ENCODE data around the gene NFATC1.

DNA sequence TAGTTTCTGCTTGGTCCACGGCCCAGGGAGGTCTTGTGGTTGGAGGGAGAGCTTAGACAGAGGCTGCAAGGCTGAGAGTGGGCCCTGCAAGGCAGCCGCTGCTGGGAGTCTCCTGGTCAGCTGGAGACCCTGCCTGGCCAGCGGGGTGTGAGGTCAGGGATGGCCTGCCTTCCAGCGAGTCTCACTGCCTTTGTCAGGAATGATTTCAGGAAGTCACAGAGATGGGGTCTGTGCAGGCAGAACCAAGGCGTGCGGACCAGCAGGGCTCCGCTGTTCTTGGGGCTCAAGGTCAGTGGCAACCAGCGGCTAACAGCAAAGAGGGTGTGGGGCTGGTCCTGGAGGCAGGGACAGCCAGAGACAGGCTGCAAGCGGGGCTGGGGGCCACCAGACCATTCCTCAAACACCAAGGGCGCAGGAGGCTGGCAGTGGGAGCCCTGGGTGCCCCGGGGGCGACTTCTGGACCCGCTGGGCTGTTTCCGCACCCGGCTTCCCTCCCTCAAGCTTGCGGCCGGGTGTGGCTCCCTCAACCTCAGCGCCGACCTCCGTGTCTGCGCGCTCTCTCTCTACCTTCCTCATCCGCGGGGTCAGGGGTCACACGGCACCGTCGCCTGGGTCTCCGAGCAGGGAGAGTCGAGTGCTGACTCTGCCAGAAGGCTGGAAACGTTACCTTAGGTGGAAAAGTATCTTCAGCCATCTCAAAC lies 159.4 kb downstream of the NFATC1 start:
- TF ChIP-seq POLR2A (IDR thresholded peaks at IDR 0.05) (no peak), POLR2AphosphoS5 (IDR thresholded peaks at IDR 0.05) (no peak)
- TF ChIP-seq, protein P1, sequence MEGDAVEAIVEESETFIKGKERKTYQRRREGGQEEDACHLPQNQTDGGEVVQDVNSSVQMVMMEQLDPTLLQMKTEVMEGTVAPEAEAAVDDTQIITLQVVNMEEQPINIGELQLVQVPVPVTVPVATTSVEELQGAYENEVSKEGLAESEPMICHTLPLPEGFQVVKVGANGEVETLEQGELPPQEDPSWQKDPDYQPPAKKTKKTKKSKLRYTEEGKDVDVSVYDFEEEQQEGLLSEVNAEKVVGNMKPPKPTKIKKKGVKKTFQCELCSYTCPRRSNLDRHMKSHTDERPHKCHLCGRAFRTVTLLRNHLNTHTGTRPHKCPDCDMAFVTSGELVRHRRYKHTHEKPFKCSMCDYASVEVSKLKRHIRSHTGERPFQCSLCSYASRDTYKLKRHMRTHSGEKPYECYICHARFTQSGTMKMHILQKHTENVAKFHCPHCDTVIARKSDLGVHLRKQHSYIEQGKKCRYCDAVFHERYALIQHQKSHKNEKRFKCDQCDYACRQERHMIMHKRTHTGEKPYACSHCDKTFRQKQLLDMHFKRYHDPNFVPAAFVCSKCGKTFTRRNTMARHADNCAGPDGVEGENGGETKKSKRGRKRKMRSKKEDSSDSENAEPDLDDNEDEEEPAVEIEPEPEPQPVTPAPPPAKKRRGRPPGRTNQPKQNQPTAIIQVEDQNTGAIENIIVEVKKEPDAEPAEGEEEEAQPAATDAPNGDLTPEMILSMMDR (IDR thresholded peaks at IDR 0.05) = no peak
